GM06990 (cell line): Measurements from ENCODE around the gene RPS17.
"Not testable (repeated sequence)": the region's sequence is repeated elsewhere in the genome, so short reads cannot be mapped to it uniquely, and the experiment has no call there.

Source experiments
- DNase-seq: peaks from one replicate; pipeline ENCODE4 v3.0.0-alpha.2; 2011; ENCODE audit not compliant: insufficient read length; ENCODE audit errors: extremely low read depth
- H3K27me3 ChIP-seq: replicated peaks from 2 replicates; pipeline ENCODE4 v1.6.0; 2011; ENCODE audit warnings: low read length; ENCODE audit not compliant: control insufficient read depth, insufficient read depth
- H3K36me3 ChIP-seq: 2 replicates; pipeline ENCODE4 v1.5.1; 2011; ENCODE audit warnings: low read length; ENCODE audit not compliant: control insufficient read depth, insufficient read depth
- H3K4me3 ChIP-seq: replicated peaks from 2 replicates; pipeline ENCODE4 v1.5.1; 2011; ENCODE audit warnings: low read depth, mild to moderate bottlenecking, control low read depth, low read length
- CTCF ChIP-seq: IDR thresholded peaks from 2 replicates; pipeline ENCODE4 v1.5.1; 2011; ENCODE audit warnings: low read length, control low read depth, mild to moderate bottlenecking, inconsistent platforms; ENCODE audit not compliant: insufficient read depth, poor library complexity, severe bottlenecking

RPS17 gene

GRCh38 chr15:82530006-82530405, 10.3 kb downstream of the RPS17 start:
- Histone ChIP-seq H3K4me3 (no peak overlapping the region), H3K36me3 (peaks cover 3% of the 10 kb centered on the region), H3K27me3 (no peaks in the 10 kb centered on the region)
- no peak for DNase-seq
- TF ChIP-seq CTCF, result no peak

GRCh38 chr15:82513587-82513986, 26.7 kb downstream of the RPS17 start:
- DNase-seq, H3K4me3 ChIP-seq, H3K36me3 ChIP-seq, H3K27me3 ChIP-seq: not testable (repeated sequence)

GRCh38 chr15:82507693-82508092, 32.6 kb downstream of the RPS17 start:
- not testable (repeated sequence) for H3K27me3 ChIP-seq, H3K4me3 ChIP-seq, DNase-seq, H3K36me3 ChIP-seq

GRCh38 chr15:82507087-82507486, 33.2 kb downstream of the RPS17 start:
- not testable (repeated sequence) for H3K4me3 ChIP-seq, H3K27me3 ChIP-seq, H3K36me3 ChIP-seq, DNase-seq

GRCh38 chr15:82505842-82506241, 34.4 kb downstream of the RPS17 start:
- H3K36me3 ChIP-seq, H3K27me3 ChIP-seq, H3K4me3 ChIP-seq, DNase-seq: not testable (repeated sequence)

- not testable (repeated sequence) for DNase-seq, H3K27me3 ChIP-seq, H3K36me3 ChIP-seq
Observed at GRCh38 chr15:82504074-82504473, 36.2 kb downstream of the RPS17 start.

GRCh38 chr15:82502700-82503339, 37.4 kb downstream of the RPS17 start:
- H3K27me3 ChIP-seq, DNase-seq, H3K36me3 ChIP-seq, H3K4me3 ChIP-seq: not testable (repeated sequence)

More at GRCh38 chr15:82504074-82504473, 36.2 kb downstream of the RPS17 start:
- H3K4me3 ChIP-seq, result not testable (repeated sequence)

- DNase-seq, H3K27me3 ChIP-seq, H3K4me3 ChIP-seq, H3K36me3 ChIP-seq: not testable (repeated sequence)
Observed at GRCh38 chr15:82500772-82501171, 39.5 kb downstream of the RPS17 start.

- not testable (repeated sequence) for H3K36me3 ChIP-seq, H3K4me3 ChIP-seq, H3K27me3 ChIP-seq, DNase-seq
Observed at GRCh38 chr15:82497978-82498377, 42.3 kb downstream of the RPS17 start.

GRCh38 chr15:82488250-82488649, 52.0 kb downstream of the RPS17 start:
- not testable (repeated sequence) for H3K27me3 ChIP-seq, H3K4me3 ChIP-seq, H3K36me3 ChIP-seq, DNase-seq

GRCh38 chr15:82487045-82487444, 53.2 kb downstream of the RPS17 start:
- not testable (repeated sequence) for H3K4me3 ChIP-seq, DNase-seq, H3K27me3 ChIP-seq, H3K36me3 ChIP-seq
